ENCODE results near the gene SLC40A1.

The SLC40A1 gene

GRCh38 chr2:189549449-189549832 lies 31.1 kb downstream of the SLC40A1 start:
- H3K4me1 ChIP-seq (ENCODE audit: control insufficient read depth, insufficient read depth, low read length) = peaks cover 64% of the 10 kb centered on the region
- no peaks in the 10 kb centered on the region for H3K27me3 ChIP-seq (replicated peaks; ENCODE audit: control insufficient read depth, insufficient read depth, low read length)

GRCh38 chr2:189548666-189549448 lies 31.7 kb downstream of the SLC40A1 start:
- peaks cover 68% of the 10 kb centered on the region for H3K4me1 ChIP-seq (ENCODE audit: control insufficient read depth, insufficient read depth, low read length)
- H3K9ac ChIP-seq (ENCODE audit: low read length) = peak overlapping the region; percentile 76
- H3K4me3 ChIP-seq (ENCODE audit: low read length) = peak overlapping the region; percentile 44
- H3K27me3 ChIP-seq (replicated peaks; ENCODE audit: control insufficient read depth, insufficient read depth, low read length) = no peaks in the 10 kb centered on the region
- peak; percentile 42 for DNase-seq (ENCODE audit: low read depth)
- no peaks in the 10 kb centered on the region for H3K36me3 ChIP-seq (ENCODE audit: control insufficient read depth, insufficient read depth, low read length, severe bottlenecking)
- H3K9me3 ChIP-seq (ENCODE audit: control insufficient read depth, low read length) = no peaks in the 10 kb centered on the region

More at GRCh38 chr2:189549449-189549832, 31.1 kb downstream of the SLC40A1 start:
- no peaks in the 10 kb centered on the region for H3K36me3 ChIP-seq (ENCODE audit: control insufficient read depth, insufficient read depth, low read length, severe bottlenecking)
- H3K4me3 ChIP-seq (ENCODE audit: low read length) = peak overlapping the region; percentile 44
- peak overlapping the region; percentile 76 for H3K9ac ChIP-seq (ENCODE audit: low read length)
- peak; percentile 40 for DNase-seq (ENCODE audit: low read depth)
- H3K9me3 ChIP-seq (ENCODE audit: control insufficient read depth, low read length) = no peaks in the 10 kb centered on the region

- Histone ChIP-seq H3K4me1 (ENCODE audit: control insufficient read depth, insufficient read depth, low read length) (peaks cover 47% of the 10 kb centered on the region), H3K36me3 (ENCODE audit: control insufficient read depth, insufficient read depth, low read length, severe bottlenecking) (no peaks in the 10 kb centered on the region), H3K4me3 (ENCODE audit: low read length) (peak overlapping the region; percentile 63), H3K9me3 (ENCODE audit: control insufficient read depth, low read length) (no peaks in the 10 kb centered on the region), H3K27me3 (replicated peaks; ENCODE audit: control insufficient read depth, insufficient read depth, low read length) (no peaks in the 10 kb centered on the region), H3K9ac (ENCODE audit: low read length) (peak overlapping the region; percentile 63)
- no peak for DNase-seq (ENCODE audit: low read depth)
These were observed 35.2 kb downstream of the SLC40A1 start for GRCh38 chr2:189545418-189545817.

GRCh38 chr2:189544318-189545042 lies 36.1 kb downstream of the SLC40A1 start:
- DNase-seq (ENCODE audit: low read depth) = no peak

GRCh38 chr2:189543367-189543766 lies 37.2 kb downstream of the SLC40A1 start:
- H3K9me3 ChIP-seq (ENCODE audit: control insufficient read depth, low read length) = no peaks in the 10 kb centered on the region

More at GRCh38 chr2:189544318-189545042, 36.1 kb downstream of the SLC40A1 start:
- H3K9me3 ChIP-seq (ENCODE audit: control insufficient read depth, low read length) = no peaks in the 10 kb centered on the region
- peak overlapping the region; percentile 63 for H3K4me3 ChIP-seq (ENCODE audit: low read length)
- H3K4me1 ChIP-seq (ENCODE audit: control insufficient read depth, insufficient read depth, low read length) = peaks cover 40% of the 10 kb centered on the region
- no peaks in the 10 kb centered on the region for H3K36me3 ChIP-seq (ENCODE audit: control insufficient read depth, insufficient read depth, low read length, severe bottlenecking)
- no peaks in the 10 kb centered on the region for H3K27me3 ChIP-seq (replicated peaks; ENCODE audit: control insufficient read depth, insufficient read depth, low read length)
- H3K9ac ChIP-seq (ENCODE audit: low read length) = peak overlapping the region; percentile 13

GRCh38 chr2:189542145-189542882 lies 38.3 kb downstream of the SLC40A1 start:
- Histone ChIP-seq H3K9me3 (ENCODE audit: control insufficient read depth, low read length) (no peaks in the 10 kb centered on the region), H3K4me3 (ENCODE audit: low read length) (no peak overlapping the region), H3K9ac (ENCODE audit: low read length) (no peak overlapping the region), H3K36me3 (ENCODE audit: control insufficient read depth, insufficient read depth, low read length, severe bottlenecking) (no peaks in the 10 kb centered on the region), H3K27me3 (replicated peaks; ENCODE audit: control insufficient read depth, insufficient read depth, low read length) (no peaks in the 10 kb centered on the region), H3K4me1 (ENCODE audit: control insufficient read depth, insufficient read depth, low read length) (peaks cover 30% of the 10 kb centered on the region)
- DNase-seq (ENCODE audit: low read depth) = no peak

More at GRCh38 chr2:189543367-189543766, 37.2 kb downstream of the SLC40A1 start:
- no peak overlapping the region for H3K4me3 ChIP-seq (ENCODE audit: low read length)
- peaks cover 30% of the 10 kb centered on the region for H3K4me1 ChIP-seq (ENCODE audit: control insufficient read depth, insufficient read depth, low read length)
- no peak for DNase-seq (ENCODE audit: low read depth)
- H3K27me3 ChIP-seq (replicated peaks; ENCODE audit: control insufficient read depth, insufficient read depth, low read length) = no peaks in the 10 kb centered on the region
- no peaks in the 10 kb centered on the region for H3K36me3 ChIP-seq (ENCODE audit: control insufficient read depth, insufficient read depth, low read length, severe bottlenecking)
- no peak overlapping the region for H3K9ac ChIP-seq (ENCODE audit: low read length)

GRCh38 chr2:189541591-189541990 lies 39.0 kb downstream of the SLC40A1 start:
- no peak for DNase-seq (ENCODE audit: low read depth)
- H3K4me1 ChIP-seq (ENCODE audit: control insufficient read depth, insufficient read depth, low read length) = peaks cover 30% of the 10 kb centered on the region
- no peak overlapping the region for H3K4me3 ChIP-seq (ENCODE audit: low read length)
- no peaks in the 10 kb centered on the region for H3K36me3 ChIP-seq (ENCODE audit: control insufficient read depth, insufficient read depth, low read length, severe bottlenecking)
- no peaks in the 10 kb centered on the region for H3K9me3 ChIP-seq (ENCODE audit: control insufficient read depth, low read length)
- H3K27me3 ChIP-seq (replicated peaks; ENCODE audit: control insufficient read depth, insufficient read depth, low read length) = no peaks in the 10 kb centered on the region
- H3K9ac ChIP-seq (ENCODE audit: low read length) = no peak overlapping the region

GRCh38 chr2:189540551-189540950 lies 40.0 kb downstream of the SLC40A1 start:
- Histone ChIP-seq H3K9ac (ENCODE audit: low read length) (no peak overlapping the region), H3K4me3 (ENCODE audit: low read length) (no peak overlapping the region), H3K9me3 (ENCODE audit: control insufficient read depth, low read length) (no peaks in the 10 kb centered on the region), H3K27me3 (replicated peaks; ENCODE audit: control insufficient read depth, insufficient read depth, low read length) (no peaks in the 10 kb centered on the region), H3K36me3 (ENCODE audit: control insufficient read depth, insufficient read depth, low read length, severe bottlenecking) (no peaks in the 10 kb centered on the region), H3K4me1 (ENCODE audit: control insufficient read depth, insufficient read depth, low read length) (peaks cover 26% of the 10 kb centered on the region)
- DNase-seq (ENCODE audit: low read depth) = no peak

- no peaks in the 10 kb centered on the region for H3K36me3 ChIP-seq (ENCODE audit: control insufficient read depth, insufficient read depth, low read length, severe bottlenecking)
- no peak for DNase-seq (ENCODE audit: low read depth)
- no peaks in the 10 kb centered on the region for H3K9me3 ChIP-seq (ENCODE audit: control insufficient read depth, low read length)
- peaks cover 28% of the 10 kb centered on the region for H3K4me1 ChIP-seq (ENCODE audit: control insufficient read depth, insufficient read depth, low read length)
- H3K4me3 ChIP-seq (ENCODE audit: low read length) = no peak overlapping the region
- H3K27me3 ChIP-seq (replicated peaks; ENCODE audit: control insufficient read depth, insufficient read depth, low read length) = no peaks in the 10 kb centered on the region
- H3K9ac ChIP-seq (ENCODE audit: low read length) = no peak overlapping the region
These were observed 42.2 kb downstream of the SLC40A1 start for GRCh38 chr2:189538402-189538801.

GRCh38 chr2:189536830-189537229 lies 43.8 kb downstream of the SLC40A1 start:
- no peak for DNase-seq (ENCODE audit: low read depth)
- Histone ChIP-seq H3K4me3 (ENCODE audit: low read length) (no peak overlapping the region), H3K4me1 (ENCODE audit: control insufficient read depth, insufficient read depth, low read length) (peaks cover 32% of the 10 kb centered on the region), H3K9me3 (ENCODE audit: control insufficient read depth, low read length) (no peaks in the 10 kb centered on the region), H3K9ac (ENCODE audit: low read length) (no peak overlapping the region), H3K36me3 (ENCODE audit: control insufficient read depth, insufficient read depth, low read length, severe bottlenecking) (no peaks in the 10 kb centered on the region), H3K27me3 (replicated peaks; ENCODE audit: control insufficient read depth, insufficient read depth, low read length) (no peaks in the 10 kb centered on the region)
